GM12878 (cell line): ENCODE results near the gene TRRAP.

Experiments used
- ATF3 ChIP-seq: IDR thresholded peaks from 2 replicates; pipeline ENCODE4 v1.6.1; 2011; ENCODE audit warnings: low read depth, mild to moderate bottlenecking, low read length, moderate library complexity, borderline replicate concordance; ENCODE audit errors: extremely low read depth
- EP300 ChIP-seq, 2 experiments: fragments of 150-350 bp in 1 of 2; IDR thresholded peaks; 2 replicates each; pipeline ENCODE4 v1.6.1; 2011 to 2012; ENCODE audit warnings: low read depth in 2 of 2, low read length in 2 of 2, borderline replicate concordance in 1 of 2, improper control_type of control experiment in 1 of 2, inconsistent platforms in 1 of 2; ENCODE audit not compliant: control insufficient read depth in 1 of 2
- EZH2 ChIP-seq: IDR thresholded peaks from 2 replicates; pipeline ENCODE4 v1.6.1; 2012; ENCODE audit warnings: low read depth, mild to moderate bottlenecking, control low read depth, inconsistent platforms, low read length, borderline replicate concordance; ENCODE audit not compliant: control insufficient read depth
- HCFC1 ChIP-seq: fragments of 150-350 bp; IDR thresholded peaks from 2 replicates; pipeline ENCODE4 v1.6.1; 2014; ENCODE audit warnings: low read length
- MYC ChIP-seq: IDR thresholded peaks from 2 replicates; pipeline ENCODE4 v1.6.1; 2011; ENCODE audit warnings: mild to moderate bottlenecking, low read length, moderate library complexity, inconsistent platforms; ENCODE audit not compliant: insufficient read depth, insufficient replicate concordance, insufficient read length, severe bottlenecking
- POLR2A ChIP-seq: IDR thresholded peaks from 2 replicates; pipeline ENCODE4 v1.6.1; 2011; ENCODE audit warnings: low read depth, mild to moderate bottlenecking, low read length
- POLR2AphosphoS5 ChIP-seq: IDR thresholded peaks from 2 replicates; pipeline ENCODE4 v1.6.1; 2011; ENCODE audit warnings: mild to moderate bottlenecking, low read length, inconsistent platforms
- ZSCAN29 ChIP-seq: fragments of 450-650 bp; IDR thresholded peaks from 2 replicates; pipeline ENCODE4 v1.6.1; 2017; ENCODE audit warnings: mild to moderate bottlenecking, moderate library complexity
- TF ChIP-seq, protein P1 (sequence below), 3 experiments: IDR thresholded peaks in 2 of 3; conservative IDR thresholded peaks in 1 of 3; 2 replicates each; pipeline ENCODE4 v1.5.1; 2011; ENCODE audit warnings: low read depth in 3 of 3, low read length in 3 of 3, mild to moderate bottlenecking in 3 of 3, control low read depth in 2 of 3, moderate library complexity in 2 of 3, inconsistent platforms in 1 of 3, mixed read lengths in 1 of 3; ENCODE audit not compliant: control insufficient read depth in 2 of 3, insufficient read depth in 1 of 3; ENCODE audit errors: extremely low read depth in 1 of 3
- TF ChIP-seq, protein P2 (sequence below): fragments of 450-650 bp; conservative IDR thresholded peaks from 2 replicates; pipeline ENCODE4 v1.6.1; 2017; ENCODE audit warnings: mild to moderate bottlenecking, moderate library complexity

- TF ChIP-seq, protein P1, sequence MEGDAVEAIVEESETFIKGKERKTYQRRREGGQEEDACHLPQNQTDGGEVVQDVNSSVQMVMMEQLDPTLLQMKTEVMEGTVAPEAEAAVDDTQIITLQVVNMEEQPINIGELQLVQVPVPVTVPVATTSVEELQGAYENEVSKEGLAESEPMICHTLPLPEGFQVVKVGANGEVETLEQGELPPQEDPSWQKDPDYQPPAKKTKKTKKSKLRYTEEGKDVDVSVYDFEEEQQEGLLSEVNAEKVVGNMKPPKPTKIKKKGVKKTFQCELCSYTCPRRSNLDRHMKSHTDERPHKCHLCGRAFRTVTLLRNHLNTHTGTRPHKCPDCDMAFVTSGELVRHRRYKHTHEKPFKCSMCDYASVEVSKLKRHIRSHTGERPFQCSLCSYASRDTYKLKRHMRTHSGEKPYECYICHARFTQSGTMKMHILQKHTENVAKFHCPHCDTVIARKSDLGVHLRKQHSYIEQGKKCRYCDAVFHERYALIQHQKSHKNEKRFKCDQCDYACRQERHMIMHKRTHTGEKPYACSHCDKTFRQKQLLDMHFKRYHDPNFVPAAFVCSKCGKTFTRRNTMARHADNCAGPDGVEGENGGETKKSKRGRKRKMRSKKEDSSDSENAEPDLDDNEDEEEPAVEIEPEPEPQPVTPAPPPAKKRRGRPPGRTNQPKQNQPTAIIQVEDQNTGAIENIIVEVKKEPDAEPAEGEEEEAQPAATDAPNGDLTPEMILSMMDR (IDR thresholded peaks at IDR 0.05 in 2 of 3, conservative IDR thresholded peaks at IDR 0.05 in 1 of 3; ENCODE audit: control insufficient read depth in 2 of 3, extremely low read depth in 1 of 3, insufficient read depth in 1 of 3, low read depth in 3 of 3, low read length in 3 of 3) = no peak
- TF ChIP-seq ZSCAN29 (no peak), POLR2A (no peak), MYC (no peak), HCFC1 (no peak), ATF3 (no peak), EZH2 (no peak), POLR2AphosphoS5 (no peak), EP300 (IDR thresholded peaks at IDR 0.05; ENCODE audit: borderline replicate concordance in 1 of 2, control insufficient read depth in 1 of 2, low read depth in 2 of 2, low read length in 2 of 2) (no peak)
- TF ChIP-seq, protein P2, sequence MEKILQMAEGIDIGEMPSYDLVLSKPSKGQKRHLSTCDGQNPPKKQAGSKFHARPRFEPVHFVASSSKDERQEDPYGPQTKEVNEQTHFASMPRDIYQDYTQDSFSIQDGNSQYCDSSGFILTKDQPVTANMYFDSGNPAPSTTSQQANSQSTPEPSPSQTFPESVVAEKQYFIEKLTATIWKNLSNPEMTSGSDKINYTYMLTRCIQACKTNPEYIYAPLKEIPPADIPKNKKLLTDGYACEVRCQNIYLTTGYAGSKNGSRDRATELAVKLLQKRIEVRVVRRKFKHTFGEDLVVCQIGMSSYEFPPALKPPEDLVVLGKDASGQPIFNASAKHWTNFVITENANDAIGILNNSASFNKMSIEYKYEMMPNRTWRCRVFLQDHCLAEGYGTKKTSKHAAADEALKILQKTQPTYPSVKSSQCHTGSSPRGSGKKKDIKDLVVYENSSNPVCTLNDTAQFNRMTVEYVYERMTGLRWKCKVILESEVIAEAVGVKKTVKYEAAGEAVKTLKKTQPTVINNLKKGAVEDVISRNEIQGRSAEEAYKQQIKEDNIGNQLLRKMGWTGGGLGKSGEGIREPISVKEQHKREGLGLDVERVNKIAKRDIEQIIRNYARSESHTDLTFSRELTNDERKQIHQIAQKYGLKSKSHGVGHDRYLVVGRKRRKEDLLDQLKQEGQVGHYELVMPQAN = no peak
Observed at GRCh38 chr7:98921608-98922372, 43.5 kb downstream of the TRRAP start.
